ENCODE measurements around the gene C3orf22. TPM values are rescaled to one million over a fixed set of nuclear protein-coding genes. Genes with fewer than 3 reads are reported as not detected.

C3orf22 gene
- polyA plus RNA-seq, 1 donor from 2014 or later, result not detected

DNA sequence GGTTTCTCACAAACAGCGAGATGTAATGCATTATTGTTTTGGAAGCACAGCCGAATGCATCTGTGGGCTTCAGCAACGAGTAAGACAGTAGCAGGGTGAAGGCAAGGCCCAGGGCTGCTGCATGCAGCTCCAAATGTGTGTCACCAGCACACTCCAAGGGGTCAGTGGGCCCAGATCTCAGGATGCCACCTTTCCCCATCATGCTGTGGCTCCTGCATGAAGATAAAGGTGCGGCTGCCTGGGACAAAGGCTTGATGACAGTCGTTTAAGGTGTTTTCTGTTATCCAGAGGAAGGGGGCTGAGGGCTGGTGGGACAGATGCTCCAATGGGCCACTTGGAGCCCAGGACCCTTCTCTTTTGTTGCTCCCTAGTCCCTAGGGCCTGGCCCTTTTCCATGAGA is 13.2 kb downstream of the C3orf22 start:
- H3K27me3 ChIP-seq (ENCODE audit: insufficient read depth, low read depth, low read length), result no peaks in the 10 kb centered on the region
- TF ChIP-seq, protein P1, sequence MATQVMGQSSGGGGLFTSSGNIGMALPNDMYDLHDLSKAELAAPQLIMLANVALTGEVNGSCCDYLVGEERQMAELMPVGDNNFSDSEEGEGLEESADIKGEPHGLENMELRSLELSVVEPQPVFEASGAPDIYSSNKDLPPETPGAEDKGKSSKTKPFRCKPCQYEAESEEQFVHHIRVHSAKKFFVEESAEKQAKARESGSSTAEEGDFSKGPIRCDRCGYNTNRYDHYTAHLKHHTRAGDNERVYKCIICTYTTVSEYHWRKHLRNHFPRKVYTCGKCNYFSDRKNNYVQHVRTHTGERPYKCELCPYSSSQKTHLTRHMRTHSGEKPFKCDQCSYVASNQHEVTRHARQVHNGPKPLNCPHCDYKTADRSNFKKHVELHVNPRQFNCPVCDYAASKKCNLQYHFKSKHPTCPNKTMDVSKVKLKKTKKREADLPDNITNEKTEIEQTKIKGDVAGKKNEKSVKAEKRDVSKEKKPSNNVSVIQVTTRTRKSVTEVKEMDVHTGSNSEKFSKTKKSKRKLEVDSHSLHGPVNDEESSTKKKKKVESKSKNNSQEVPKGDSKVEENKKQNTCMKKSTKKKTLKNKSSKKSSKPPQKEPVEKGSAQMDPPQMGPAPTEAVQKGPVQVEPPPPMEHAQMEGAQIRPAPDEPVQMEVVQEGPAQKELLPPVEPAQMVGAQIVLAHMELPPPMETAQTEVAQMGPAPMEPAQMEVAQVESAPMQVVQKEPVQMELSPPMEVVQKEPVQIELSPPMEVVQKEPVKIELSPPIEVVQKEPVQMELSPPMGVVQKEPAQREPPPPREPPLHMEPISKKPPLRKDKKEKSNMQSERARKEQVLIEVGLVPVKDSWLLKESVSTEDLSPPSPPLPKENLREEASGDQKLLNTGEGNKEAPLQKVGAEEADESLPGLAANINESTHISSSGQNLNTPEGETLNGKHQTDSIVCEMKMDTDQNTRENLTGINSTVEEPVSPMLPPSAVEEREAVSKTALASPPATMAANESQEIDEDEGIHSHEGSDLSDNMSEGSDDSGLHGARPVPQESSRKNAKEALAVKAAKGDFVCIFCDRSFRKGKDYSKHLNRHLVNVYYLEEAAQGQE (IDR thresholded peaks at IDR 0.05; ENCODE audit: borderline replicate concordance), result no peak
- no peak for TF ChIP-seq TAF1 (IDR thresholded peaks at IDR 0.05; ENCODE audit: low read depth)
- no peak for TF ChIP-seq MXI1 (conservative IDR thresholded peaks at IDR 0.05; ENCODE audit: poor library complexity, severe bottlenecking)
- TF ChIP-seq RAD21 (conservative IDR thresholded peaks at IDR 0.05), result no peak
- H3K27ac ChIP-seq (ENCODE audit: low read length), result no peak overlapping the region
- H3K4me3 ChIP-seq (ENCODE audit: low read length), result no peak overlapping the region
- H3K4me2 ChIP-seq (ENCODE audit: low read length), result no peak overlapping the region
- no peak overlapping the region for H3K9ac ChIP-seq (ENCODE audit: low read length)
- no peaks in the 10 kb centered on the region for H3K9me3 ChIP-seq (ENCODE audit: low read length)
- no peaks in the 10 kb centered on the region for H3K79me2 ChIP-seq (replicated peaks; ENCODE audit: insufficient read depth, low read length)
- H4K20me1 ChIP-seq (ENCODE audit: insufficient read depth), result no peaks in the 10 kb centered on the region
- no peak overlapping the region for H2AFZ ChIP-seq (ENCODE audit: low read depth, low read length)
- no peaks in the 10 kb centered on the region for H3K9me2 ChIP-seq (ENCODE audit: insufficient read depth, low read length)
- H3K36me3 ChIP-seq (ENCODE audit: insufficient read depth, low read length), result no peaks in the 10 kb centered on the region
- H3F3A ChIP-seq (ENCODE audit: insufficient read depth, low read length, poor library complexity, severe bottlenecking), result no peaks in the 10 kb centered on the region

GRCh38 chr3:126544596-126545281 is 14.0 kb downstream of the C3orf22 start:
- H4K20me1 ChIP-seq (ENCODE audit: insufficient read depth), result no peaks in the 10 kb centered on the region
- H3K27me3 ChIP-seq (ENCODE audit: insufficient read depth, low read depth, low read length), result no peaks in the 10 kb centered on the region
- H3K79me2 ChIP-seq (replicated peaks; ENCODE audit: insufficient read depth, low read length), result no peaks in the 10 kb centered on the region
- no peaks in the 10 kb centered on the region for H3K9me3 ChIP-seq (ENCODE audit: low read length)
- H3K9me2 ChIP-seq (ENCODE audit: insufficient read depth, low read length), result no peaks in the 10 kb centered on the region
- no peaks in the 10 kb centered on the region for H3K36me3 ChIP-seq (ENCODE audit: insufficient read depth, low read length)
- H3K27ac ChIP-seq (ENCODE audit: low read length), result no peak overlapping the region
- H3K9ac ChIP-seq (ENCODE audit: low read length), result no peak overlapping the region
- H3F3A ChIP-seq (ENCODE audit: insufficient read depth, low read length, poor library complexity, severe bottlenecking), result no peaks in the 10 kb centered on the region
- no peak overlapping the region for H2AFZ ChIP-seq (ENCODE audit: low read depth, low read length)
- TF ChIP-seq EP300 (conservative IDR thresholded peaks at IDR 0.05; ENCODE audit: poor library complexity, severe bottlenecking) (no peak), MXI1 (conservative IDR thresholded peaks at IDR 0.05; ENCODE audit: poor library complexity, severe bottlenecking) (no peak), CTCF (IDR thresholded peaks at IDR 0.05; ENCODE audit: poor library complexity, severe bottlenecking) (no peak), EZH2 (IDR thresholded peaks at IDR 0.05; ENCODE audit: borderline replicate concordance, insufficient read depth, low read length, poor library complexity, severe bottlenecking) (no peak), POLR2AphosphoS5 (IDR thresholded peaks at IDR 0.05) (no peak), RAD21 (conservative IDR thresholded peaks at IDR 0.05) (no peak), TAF1 (IDR thresholded peaks at IDR 0.05; ENCODE audit: low read depth) (no peak), SMC3 (conservative IDR thresholded peaks at IDR 0.05; ENCODE audit: poor library complexity) (no peak)
- TF ChIP-seq, protein P1 (IDR thresholded peaks at IDR 0.05; ENCODE audit: borderline replicate concordance), result no peak
- H3K4me3 ChIP-seq (ENCODE audit: low read length), result no peak overlapping the region
- no peak overlapping the region for H3K4me2 ChIP-seq (ENCODE audit: low read length)

All from neural cell (in vitro differentiated cells).